K562 (cell line): ENCODE measurements around the gene CAMK2B. TPM values are rescaled to one million over a fixed set of nuclear protein-coding genes. Genes with fewer than 3 reads are reported as not detected.

Experiments used
- HDAC3 ChIP-seq: fragments of 450-650 bp; IDR thresholded peaks from 2 replicates; pipeline ENCODE4 v1.6.1; 2018; ENCODE audit warnings: borderline replicate concordance, mild to moderate bottlenecking, moderate library complexity; ENCODE audit not compliant: partially characterized antibody
- ILF3 ChIP-seq: fragments of 450-650 bp; IDR thresholded peaks from 2 replicates; pipeline ENCODE4 v1.6.1; 2018; ENCODE audit warnings: antibody characterized with exemption, mild to moderate bottlenecking, moderate library complexity, borderline replicate concordance
- LCOR ChIP-seq: sonication (generic); formaldehyde crosslinking; IDR thresholded peaks from 2 replicates; pipeline ENCODE4 v1.8.0; 2022; ENCODE audit warnings: mild to moderate bottlenecking, missing genetic modification reagents
- MGA ChIP-seq: fragments of 450-650 bp; IDR thresholded peaks from 2 replicates; pipeline ENCODE4 v1.6.1; 2016; ENCODE audit warnings: mild to moderate bottlenecking, moderate library complexity
- POLR2AphosphoS2 ChIP-seq: IDR thresholded peaks from 2 replicates; pipeline ENCODE4 v1.6.1; 2012; ENCODE audit warnings: low read length, improper control_type of control experiment
- RBM25 ChIP-seq: fragments of 200-400 bp; formaldehyde crosslinking; IDR thresholded peaks from 2 replicates; pipeline ENCODE4 v1.6.1; 2018; ENCODE audit warnings: low read length, low read depth, moderate library complexity; ENCODE audit not compliant: severe bottlenecking
- RHOXF2B ChIP-seq: fragments of 250-450 bp; sonication (Bioruptor Pico); conservative IDR thresholded peaks from 2 replicates; pipeline ENCODE4 v1.5.1; 2021
- TEAD2 ChIP-seq: fragments of 450-650 bp; IDR thresholded peaks from 2 replicates; pipeline ENCODE4 v1.6.1; 2016; ENCODE audit warnings: missing genetic modification characterization, control low read depth, missing compliant biosample characterization
- THRA ChIP-seq: fragments of 450-650 bp; IDR thresholded peaks from 2 replicates; pipeline ENCODE4 v1.6.1; 2017; ENCODE audit warnings: mild to moderate bottlenecking, moderate library complexity
- ZNF263 ChIP-seq: sonication (generic); formaldehyde crosslinking; IDR thresholded peaks from 2 replicates; pipeline ENCODE4 v1.8.0; 2022; ENCODE audit warnings: mild to moderate bottlenecking, missing genetic modification reagents, borderline replicate concordance
- ZNF449 ChIP-seq: fragments of 250-450 bp; sonication (Bioruptor Pico); IDR thresholded peaks from 2 replicates; pipeline ENCODE4 v1.8.0; 2022; ENCODE audit warnings: moderate library complexity, mild to moderate bottlenecking, inconsistent platforms
- polyA plus RNA-seq, 8 experiments: library from polyadenylated mRNA; depleted of rRNA in 4 of 8; stranded (reverse) in 5 of 8; unstranded in 3 of 8; fragments of >200 nt; fragmentation: Nextera tagmentation in 2 of 8; fragmentation: Illumina TruSeq in 1 of 8; extraction: Ambion mirVana in 2 of 8; extraction: Trizol in 1 of 8; gene quantifications; 2 replicates each; pipeline versions ENCODE4 v1.2.1 to v1.2.3, GENCODE V29; 2011 to 2014; ENCODE audit warnings: inconsistent platforms in 1 of 8, missing spikeins in 1 of 8
- total RNA-seq, 7 experiments: library from RNA; depleted of rRNA in 6 of 7; stranded (reverse); fragments of >200 nt in 6 of 7; fragmentation: Illumina TruSeq in 2 of 7; extraction: Trizol in 2 of 7; gene quantifications; 2 replicates each; pipeline versions ENCODE4 v1.2.1 to v1.2.3, GENCODE V29; 2011 to 2021; ENCODE audit warnings: low replicate concordance in 1 of 7

Gene CAMK2B
- total and polyA plus RNA-seq, 9 of the 15 experiments (the other 6 are each of a cell fraction or from before 2014, with no cell fraction given), result 0.04 to 0.09 (median 0.05) TPM; not detected in 4

GRCh38 chr7:44200699-44201461 lies 124.5 kb downstream of the CAMK2B start, which contains the start of gene YKT6 (continued):
- TF ChIP-seq RBM25 (no peak), THRA (no peak), MGA (no peak), LCOR (CRISPR knock-in tag) (no peak), TEAD2 (tag) (no peak), POLR2AphosphoS2 (no peak), ILF3 (no peak), ZNF263 (CRISPR knock-in tag) (no peak; the same call in 1 of the 2 replicates), RHOXF2B (CRISPR knock-in tag) (no peak), HDAC3 (no peak), ZNF449 (no peak)
